Body of pancreas (tissue), 4 donors: ENCODE data around the gene SBF2. TPM values are rescaled to one million over a fixed set of nuclear protein-coding genes. Genes with fewer than 3 reads are reported as not detected.

ENCODE experiments used
- ATAC-seq: fragments of 150-250 bp; one replicate; pipeline ENCODE4 v1.9.1; 2016
- DNase-seq, 4 donors: peaks; one replicate each; pipeline ENCODE4 v3.0.0-alpha.2; 2019
- H3K27ac ChIP-seq, 4 donors: fragments of 200-600 bp; sonication (generic); 1 replicate in 3 of 4; 2 replicates in 1 of 4; pipeline versions ENCODE4 v1.5.1 to v1.6.1; 2016 to 2019; ENCODE audit warnings: mild to moderate bottlenecking in 1 of 4, mixed read lengths in 1 of 4, moderate library complexity in 1 of 4
- H3K27me3 ChIP-seq, 2 donors: fragments of 200-600 bp; sonication (generic); one replicate each; pipeline ENCODE4 v1.6.0; 2016; ENCODE audit warnings: mild to moderate bottlenecking in 1 of 2
- H3K36me3 ChIP-seq, 2 donors: fragments of 200-600 bp; sonication (generic); replicated peaks in 1 of 2; 2 replicates each; pipeline ENCODE4 v1.5.1; 2016; ENCODE audit warnings: low read depth in 2 of 2; ENCODE audit not compliant: insufficient read depth in 1 of 2
- H3K4me1 ChIP-seq: fragments of 200-600 bp; sonication (generic); one replicate; pipeline ENCODE4 v1.6.0; 2016
- H3K4me3 ChIP-seq, 2 donors: fragments of 200-600 bp; sonication (generic); 1 replicate in 1 of 2; 2 replicates in 1 of 2; pipeline ENCODE4 v1.5.1; 2016 to 2019
- H3K9me3 ChIP-seq, 3 donors: fragments of 200-600 bp; sonication (generic); 1 replicate in 2 of 3; 2 replicates in 1 of 3; pipeline ENCODE4 v1.5.1; 2016
- CTCF ChIP-seq, 7 experiments: fragments of 450-650 bp in 4 of 7; fragments of 200-600 bp in 3 of 7; sonication (generic) in 3 of 7; IDR thresholded peaks; one replicate each; pipeline ENCODE4 v1.5.1; 2016 to 2019; ENCODE audit warnings: antibody characterized with exemption in 7 of 7
- POLR2A ChIP-seq, 3 donors: fragments of 450-650 bp; IDR thresholded peaks; one replicate each; pipeline ENCODE4 v1.6.1; 2016; ENCODE audit warnings: antibody characterized with exemption in 3 of 3, mild to moderate bottlenecking in 2 of 3
- WGBS, 2 donors: methylation state at CpG; one replicate each; pipeline ENCODE4 v1.1.5; 2017; 5-methylcytosine and 5-hydroxymethylcytosine counted together
- intact Hi-C: fragments of 100-400 bp; cut with DNase I; formaldehyde crosslinking; loops from one replicate; pipeline ENCODE4 v1.15.1; 2023
- total RNA-seq, 2 donors: library from RNA; depleted of rRNA; stranded (reverse); fragments of >200 nt; gene quantifications; one replicate each; pipeline ENCODE4 v1.1.0, GENCODE V29; 2016

SBF2 gene
- total RNA-seq, 2 donors from 2014 or later: 23.6 to 38.9 TPM

- H3K4me1 ChIP-seq: no peaks in the 10 kb centered on the region
- intact Hi-C loops: no loop called here
- no peaks in the 10 kb centered on the region for H3K36me3 ChIP-seq
- H3K9me3 ChIP-seq: no peaks in the 10 kb centered on the region
- H3K27me3 ChIP-seq: no peaks in the 10 kb centered on the region
- no peak for DNase-seq
- no peak overlapping the region for H3K27ac ChIP-seq
- TF ChIP-seq POLR2A (IDR thresholded peaks at IDR 0.05) (no peak), CTCF (IDR thresholded peaks at IDR 0.05) (no peak)
- ATAC-seq: no peak
- 81 to 84% methylated on average over 2 of the region's 2 CpGs for WGBS, 2 donors
- no peak overlapping the region for H3K4me3 ChIP-seq
Measured at GRCh38 chr11:9893474-9893873, 400.5 kb downstream of the SBF2 start.

- Histone ChIP-seq H3K4me3 (no peak overlapping the region), H3K4me1 (no peaks in the 10 kb centered on the region), H3K27me3 (no peaks in the 10 kb centered on the region), H3K27ac (no peak overlapping the region), H3K9me3 (no peaks in the 10 kb centered on the region), H3K36me3 (no peaks in the 10 kb centered on the region)
- TF ChIP-seq POLR2A (IDR thresholded peaks at IDR 0.05) (no peak), CTCF (IDR thresholded peaks at IDR 0.05) (no peak)
- intact Hi-C loops: no loop called here
- WGBS, 2 donors: 87 to 95% methylated on average over 1 of the region's 1 CpG
- ATAC-seq (no peak), DNase-seq (no peak)
Measured at GRCh38 chr11:9888938-9889337, 405.1 kb downstream of the SBF2 start.

GRCh38 chr11:9887472-9887871 lies 406.5 kb downstream of the SBF2 start:
- H3K27ac ChIP-seq: no peak overlapping the region
- intact Hi-C loops: no loop called here
- TF ChIP-seq POLR2A (IDR thresholded peaks at IDR 0.05): no peak
- DNase-seq (no peak), ATAC-seq (no peak)
- no peaks in the 10 kb centered on the region for H3K9me3 ChIP-seq
- H3K36me3 ChIP-seq: no peaks in the 10 kb centered on the region
- H3K27me3 ChIP-seq: no peaks in the 10 kb centered on the region
- H3K4me3 ChIP-seq: no peak overlapping the region
- H3K4me1 ChIP-seq: no peaks in the 10 kb centered on the region
- 54 to 60% methylated on average over 2 of the region's 2 CpGs for WGBS, 2 donors

- H3K4me1 ChIP-seq: peaks cover 3% of the 10 kb centered on the region
- intact Hi-C loops: no loop called here
- WGBS, 2 donors: 87 to 93% methylated on average over 5 of the region's 5 CpGs
- no peak overlapping the region for H3K27ac ChIP-seq
- no peaks in the 10 kb centered on the region for H3K36me3 ChIP-seq
- ATAC-seq (no peak), DNase-seq (no peak)
- H3K4me3 ChIP-seq: no peak overlapping the region
- H3K9me3 ChIP-seq: no peaks in the 10 kb centered on the region
- H3K27me3 ChIP-seq: no peaks in the 10 kb centered on the region
- TF ChIP-seq CTCF (IDR thresholded peaks at IDR 0.05): no peak
- TF ChIP-seq POLR2A (IDR thresholded peaks at IDR 0.05): no peak
Measured at GRCh38 chr11:9886595-9886994, 407.4 kb downstream of the SBF2 start.

GRCh38 chr11:9884601-9885000 lies 409.4 kb downstream of the SBF2 start:
- Histone ChIP-seq H3K4me1 (peaks cover 8% of the 10 kb centered on the region), H3K27me3 (no peaks in the 10 kb centered on the region), H3K9me3 (no peaks in the 10 kb centered on the region), H3K4me3 (no peak overlapping the region), H3K36me3 (no peaks in the 10 kb centered on the region), H3K27ac (no peak overlapping the region)
- intact Hi-C loops: no loop called here
- TF ChIP-seq CTCF (IDR thresholded peaks at IDR 0.05) (no peak), POLR2A (IDR thresholded peaks at IDR 0.05) (no peak)
- DNase-seq (no peak), ATAC-seq (no peak)
- 90 to 96% methylated on average over 2 of the region's 2 CpGs for WGBS, 2 donors
